Measurements from ENCODE around the gene LCN2.
"Not testable (repeated sequence)": the region's sequence is repeated elsewhere in the genome, so short reads cannot be mapped to it uniquely, and the experiment has no call there.

Gene LCN2

DNA sequence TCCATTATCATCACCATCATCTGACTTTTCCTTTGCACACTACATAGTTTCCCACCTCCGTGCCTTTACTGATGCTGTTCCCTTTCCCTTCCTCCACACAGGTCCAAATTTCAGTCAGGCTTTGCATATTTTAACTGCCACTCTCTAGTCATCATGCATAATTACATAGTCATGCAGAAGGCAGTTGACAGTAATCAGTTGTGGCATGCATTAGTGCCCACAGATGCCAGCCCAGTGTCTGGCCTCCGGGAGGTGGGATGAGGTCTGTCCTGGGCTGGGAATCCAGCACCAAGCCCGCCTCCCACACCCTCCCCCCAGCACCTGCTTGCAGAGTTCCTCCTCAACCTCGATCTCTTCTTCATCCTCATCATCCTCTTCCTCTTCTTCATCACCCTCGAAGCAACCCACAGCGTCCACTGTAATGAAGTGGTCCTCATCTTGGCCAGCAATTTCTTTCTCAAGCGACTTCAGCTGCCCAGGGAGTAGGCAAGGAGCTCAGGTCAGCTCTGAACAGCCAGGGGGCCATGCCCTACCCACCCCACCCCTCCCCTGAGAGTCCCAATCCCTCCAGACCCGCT is 19.6 kb downstream of the LCN2 start:
- DNase-seq (ENCODE audit: low spot score), result no peak

- DNase-seq (ENCODE audit: low spot score), result no peak
Measured at GRCh38 chr9:128169492-128169891, 20.2 kb downstream of the LCN2 start.

DNA sequence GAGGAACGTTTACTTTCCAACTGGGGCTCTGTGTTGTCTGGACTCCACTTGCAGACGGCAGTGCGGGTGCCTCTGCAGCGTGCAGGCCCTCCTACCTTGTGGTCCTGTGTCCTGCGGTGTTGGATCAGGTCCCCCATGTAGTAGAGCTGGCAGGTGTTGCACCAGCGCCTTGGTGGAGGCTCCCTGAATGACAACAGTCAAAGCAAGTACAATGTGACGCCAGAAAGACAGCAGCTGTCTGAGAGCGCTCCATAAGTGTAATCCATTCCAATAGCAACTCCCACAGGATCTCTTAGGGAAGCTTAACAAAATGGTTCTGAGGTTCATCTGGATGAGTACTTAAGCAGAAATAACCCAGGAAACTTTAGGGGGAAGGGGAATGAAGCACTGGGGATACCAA is 20.7 kb downstream of the LCN2 start:
- no peak for DNase-seq (ENCODE audit: low spot score)

- DNase-seq (ENCODE audit: low spot score), result no peak
Measured at GRCh38 chr9:128174062-128174461, 24.8 kb downstream of the LCN2 start.

DNA sequence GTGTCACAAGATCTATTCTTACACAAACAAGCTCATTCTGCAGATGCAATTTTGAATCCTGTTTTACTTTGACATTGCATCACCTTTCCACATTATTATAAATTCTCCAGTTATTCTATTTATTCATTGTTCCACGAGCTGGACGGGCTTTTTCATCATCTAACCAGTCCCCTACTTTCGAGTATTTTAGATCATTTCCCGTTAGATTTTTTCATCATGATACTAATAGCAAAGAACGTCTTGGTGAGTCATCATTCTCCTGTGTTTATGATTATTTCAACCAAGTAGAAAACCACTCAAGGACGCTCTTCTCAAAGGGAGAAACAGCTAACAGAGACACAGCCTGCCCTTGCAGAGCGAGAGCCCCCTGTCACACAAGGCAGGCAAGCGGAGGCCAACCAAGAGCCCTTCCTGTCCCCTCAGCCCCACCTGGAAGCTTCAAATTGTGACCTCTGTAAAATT is 25.9 kb downstream of the LCN2 start:
- DNase-seq (ENCODE audit: low spot score), result peak; percentile 48

- no peak for DNase-seq (ENCODE audit: low spot score)
Measured at GRCh38 chr9:128175726-128176125, 26.5 kb downstream of the LCN2 start.

DNA sequence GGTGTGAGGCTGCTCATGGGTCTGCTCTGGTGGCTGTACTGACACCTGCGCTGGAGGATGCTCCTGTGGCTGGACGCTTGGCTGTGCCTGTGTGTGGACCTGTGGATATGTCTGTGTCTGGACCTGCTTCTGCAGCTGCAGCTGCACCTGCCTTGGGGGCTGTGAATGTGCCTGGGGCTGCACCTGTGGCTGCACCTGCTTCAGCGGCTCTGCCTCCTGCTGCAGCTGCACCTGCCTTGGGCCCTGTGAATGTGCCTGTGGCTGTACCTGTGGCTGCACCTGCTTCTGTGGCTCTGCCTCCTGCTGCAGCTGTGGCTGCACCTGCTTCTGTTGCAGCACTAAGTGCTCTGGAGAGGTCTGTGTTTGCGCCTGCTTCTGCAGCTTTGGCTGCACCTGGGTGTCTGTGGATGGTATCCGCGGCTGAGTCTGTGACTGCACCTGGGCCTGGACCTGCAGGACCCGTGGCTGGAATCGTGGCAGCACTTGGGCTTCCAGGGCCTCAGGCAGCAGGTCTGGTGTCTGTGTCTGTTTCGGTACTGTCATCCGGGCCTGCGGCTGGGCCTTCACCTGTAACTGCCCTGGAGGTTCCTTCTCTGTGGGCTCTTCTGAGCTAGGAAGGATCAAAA is 29.7 kb downstream of the LCN2 start:
- no peak for DNase-seq (ENCODE audit: low spot score)

DNA sequence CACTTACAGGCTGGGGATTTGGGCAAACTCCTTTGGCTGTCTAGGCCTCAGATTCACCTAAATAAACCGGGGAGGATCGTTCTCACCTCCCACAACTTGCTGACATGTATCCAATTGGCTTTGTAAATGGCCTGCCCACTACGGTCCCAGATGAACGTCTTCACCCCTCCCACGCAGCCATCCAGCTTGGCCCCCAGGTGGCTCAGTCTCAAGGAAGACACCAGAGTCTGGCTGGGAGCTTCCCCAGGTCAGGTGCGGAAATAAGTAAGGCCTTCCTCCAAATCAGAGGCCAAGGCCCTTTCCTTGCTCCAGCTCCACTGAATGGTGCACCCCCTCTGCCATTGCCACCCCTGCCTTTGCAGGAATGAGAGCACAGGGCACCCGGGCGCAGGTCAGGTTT is 30.7 kb downstream of the LCN2 start:
- no peak for DNase-seq (ENCODE audit: low spot score)

DNA sequence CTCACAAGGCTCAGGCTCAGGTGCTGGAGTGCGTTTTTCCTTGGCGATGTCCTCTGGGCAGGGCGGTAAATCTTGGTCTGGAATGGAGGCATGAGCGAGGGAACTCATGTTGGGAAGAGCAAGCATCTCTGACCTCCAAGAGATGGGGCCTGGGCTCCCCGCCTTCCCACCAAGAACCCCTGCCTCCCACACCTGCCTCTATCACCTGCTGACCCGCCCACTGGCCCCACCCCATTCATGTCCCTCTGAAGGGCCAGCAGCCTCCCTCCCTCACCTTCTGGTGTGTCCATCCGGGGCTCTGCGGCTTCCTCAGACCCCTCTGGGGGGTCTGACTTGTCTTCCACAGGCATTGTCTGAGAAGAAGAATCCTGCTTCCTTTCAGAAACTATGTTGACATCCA is 31.2 kb downstream of the LCN2 start:
- no peak for DNase-seq (ENCODE audit: low spot score)

- not testable (repeated sequence) for DNase-seq (ENCODE audit: low spot score)
Measured at GRCh38 chr9:128181480-128181879, 32.2 kb downstream of the LCN2 start.

GRCh38 chr9:128182893-128183588 is 33.8 kb downstream of the LCN2 start:
- no peak for DNase-seq (ENCODE audit: low spot score)

- DNase-seq (ENCODE audit: low spot score), result no peak
Measured at GRCh38 chr9:128185979-128186965, 37.0 kb downstream of the LCN2 start.

DNA sequence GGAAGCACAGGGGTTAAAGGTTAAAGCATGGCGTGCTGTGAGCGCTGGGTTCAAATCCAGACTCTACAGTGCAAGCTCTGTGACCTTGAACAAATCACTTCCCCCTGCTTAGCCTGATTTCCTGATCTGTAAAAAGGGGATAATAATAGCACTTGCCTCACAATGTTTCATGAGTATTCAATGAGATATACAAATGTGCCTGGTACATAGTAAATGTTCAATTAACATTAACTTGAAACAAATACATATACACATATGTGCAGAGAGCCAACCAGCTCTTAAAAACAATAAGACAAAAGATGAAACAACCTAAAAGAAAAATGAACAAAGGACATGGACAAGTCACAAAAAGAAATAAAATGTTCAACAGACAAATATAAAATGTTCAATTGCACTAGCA is 38.1 kb downstream of the LCN2 start:
- DNase-seq (ENCODE audit: low spot score), result no peak

DNA sequence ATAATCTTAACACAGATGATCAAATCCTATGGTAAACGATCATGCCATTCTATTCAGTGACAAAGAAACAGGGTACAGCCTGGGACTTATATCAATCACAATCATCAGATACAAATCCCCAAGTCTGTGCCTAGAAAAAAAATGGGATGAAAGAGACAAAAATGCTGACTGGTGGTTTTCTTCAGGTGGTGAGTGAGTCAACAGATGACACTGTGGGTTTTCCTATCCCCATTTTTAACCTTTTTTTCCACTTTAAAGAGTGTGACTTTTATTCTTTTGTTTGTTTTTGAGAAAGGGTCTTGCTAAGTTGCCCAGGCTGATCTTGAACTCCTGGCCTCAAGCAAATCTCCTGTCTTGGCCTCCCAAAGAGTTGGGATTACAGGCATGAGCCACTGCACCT is 39.0 kb downstream of the LCN2 start:
- no peak for DNase-seq (ENCODE audit: low spot score)

- DNase-seq (ENCODE audit: low spot score), result no peak
Measured at GRCh38 chr9:128190013-128190412, 40.8 kb downstream of the LCN2 start.

DNA sequence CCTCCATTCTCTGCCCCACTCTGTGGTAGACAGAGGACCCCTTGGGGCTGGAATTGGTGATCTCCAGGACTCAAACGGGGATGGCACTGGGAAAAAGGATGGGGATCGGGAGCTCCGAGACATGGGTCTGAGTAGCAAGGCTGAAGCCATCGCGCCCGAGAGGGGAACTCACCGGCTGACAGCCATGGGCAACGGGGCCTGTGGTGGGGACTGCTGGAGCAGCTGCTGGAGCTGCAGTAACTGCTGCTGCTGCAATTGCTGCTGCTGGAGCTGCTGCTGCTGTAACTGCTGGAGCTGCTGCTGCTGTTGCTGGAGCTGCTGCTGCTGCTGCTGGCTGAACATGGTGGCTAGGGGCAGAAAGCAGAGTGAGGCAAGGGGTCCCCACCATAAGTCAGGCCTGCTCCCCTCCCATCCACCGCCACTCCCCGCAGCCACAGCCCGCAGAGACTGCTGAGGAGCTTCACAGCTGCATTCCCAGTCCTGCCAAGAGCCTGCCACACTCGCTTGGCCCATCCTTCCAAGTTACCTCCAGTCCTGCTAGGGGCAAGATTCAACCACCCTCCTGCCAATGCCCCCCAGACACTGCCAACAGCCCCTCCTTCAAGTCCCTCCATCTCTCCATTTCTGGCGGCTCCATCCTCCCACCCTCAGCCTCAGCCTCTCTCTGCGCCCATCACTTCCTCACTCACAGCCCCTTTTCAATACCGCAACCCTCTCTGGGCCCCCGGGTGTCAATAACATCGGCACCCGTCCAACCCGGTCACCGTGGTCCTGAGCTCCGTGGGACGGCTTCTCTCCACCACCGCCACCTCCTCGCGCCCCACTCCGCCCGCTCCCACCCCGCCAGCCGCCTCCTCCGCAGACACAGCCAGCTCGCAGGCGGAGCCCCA is 41.5 kb downstream of the LCN2 start:
- no peak for DNase-seq (ENCODE audit: low spot score)

DNA sequence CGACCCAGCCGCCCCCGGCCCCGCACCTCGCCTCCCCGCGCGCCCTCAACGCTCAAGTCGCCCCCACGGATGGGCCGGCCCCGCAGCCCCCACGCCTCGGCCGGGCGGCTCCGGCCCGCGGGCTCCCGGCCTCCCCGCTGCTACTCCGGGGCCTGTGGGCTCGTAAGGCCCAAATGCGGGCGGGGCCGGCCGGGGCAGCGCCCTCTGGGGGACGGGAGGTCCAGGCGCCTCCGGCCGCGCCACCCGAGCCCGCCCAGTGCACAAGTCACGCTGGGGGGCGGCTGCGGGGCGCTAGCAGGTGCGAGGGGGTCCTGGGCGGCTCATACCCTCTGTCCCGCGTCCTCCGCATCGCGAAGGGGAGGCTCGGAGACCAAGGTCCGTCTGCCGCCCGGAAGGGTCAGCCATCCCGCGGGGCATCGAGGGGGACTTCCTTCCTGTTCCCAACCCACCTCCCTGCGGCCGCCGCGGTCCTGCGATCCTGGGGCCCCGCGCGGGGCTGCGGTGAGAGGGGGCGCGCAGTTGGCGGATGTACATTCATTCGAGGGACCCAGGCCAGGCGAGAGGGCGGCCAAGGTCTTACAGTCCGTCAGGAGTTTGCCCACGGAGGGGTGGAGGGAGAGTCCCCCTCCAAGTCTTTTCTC is 42.3 kb downstream of the LCN2 start, which contains the start of gene CIZ1:
TSS of gene CIZ1 (minus strand) at position 167 of the 641 bp plus-strand sequence. CDS start 715 bp downstream, outside the sequence.
- peak; percentile 92 for DNase-seq (ENCODE audit: low spot score)

DNA sequence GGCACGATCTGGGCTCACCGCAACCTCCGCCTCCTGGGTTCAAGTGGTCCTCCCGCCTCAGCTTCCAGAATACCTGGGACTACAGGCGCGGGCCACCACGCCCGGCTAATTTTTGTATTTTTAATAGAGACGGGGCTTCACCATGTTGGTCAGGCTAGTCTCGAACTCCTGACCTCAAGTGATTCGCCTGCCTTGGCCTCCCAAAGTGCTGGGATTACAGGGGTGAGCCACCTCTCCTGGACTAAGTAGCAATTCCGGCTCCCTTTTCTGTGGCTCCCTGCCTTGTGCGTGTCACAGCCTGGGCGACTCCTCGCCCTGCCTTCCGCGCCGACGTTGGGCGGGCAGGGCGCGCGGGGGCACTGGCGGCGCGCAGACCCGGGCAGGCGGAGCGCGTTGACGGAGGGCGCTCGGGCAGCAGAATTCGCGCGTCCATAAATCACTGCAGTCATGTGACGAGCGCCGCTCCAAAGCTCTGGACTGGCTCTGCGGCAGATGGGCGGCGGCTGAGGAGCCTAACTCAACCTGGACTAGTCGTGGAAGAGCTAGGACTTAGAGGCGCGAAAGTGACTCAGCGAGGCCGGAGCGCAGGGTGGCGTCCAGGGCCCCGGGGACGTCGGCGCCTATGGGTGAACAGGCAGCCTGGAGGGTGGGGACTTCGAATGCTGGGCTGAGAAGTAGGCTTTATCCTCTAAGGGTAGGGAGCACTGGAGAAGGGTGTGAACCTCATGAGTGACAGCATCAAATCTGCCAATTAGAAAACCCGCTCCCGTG is 43.5 kb downstream of the LCN2 start:
- peak; percentile 64 for DNase-seq (ENCODE audit: low spot score)

DNA sequence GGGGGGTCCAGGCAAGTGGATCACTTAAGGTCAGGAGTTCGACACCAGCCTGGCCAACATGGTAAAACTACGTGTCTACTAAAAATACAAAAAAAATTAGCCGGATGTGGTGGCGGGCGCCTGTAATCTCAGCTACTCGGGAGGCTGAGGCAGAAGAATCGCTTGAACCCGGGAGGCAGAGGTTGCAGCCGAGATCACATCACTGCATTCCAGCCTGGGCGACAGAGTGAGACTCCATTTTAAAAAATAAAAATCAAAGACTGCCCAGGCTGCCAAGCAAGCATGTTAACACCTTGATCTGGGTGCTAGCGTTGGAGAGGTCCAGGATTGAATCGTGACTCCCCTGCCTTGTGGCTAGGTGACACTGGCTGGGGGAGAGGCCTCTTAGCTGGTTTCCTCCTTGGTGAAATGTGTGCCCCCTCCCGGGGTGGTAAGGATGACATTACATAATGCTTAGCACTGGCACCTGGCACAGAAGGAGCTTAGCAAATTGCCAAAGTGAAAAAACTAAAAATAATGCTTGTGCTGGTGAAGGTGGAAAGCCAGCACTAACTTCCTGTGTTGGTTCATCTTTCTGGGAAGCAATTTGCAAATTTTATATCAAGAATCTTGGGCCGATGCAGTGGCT is 44.3 kb downstream of the LCN2 start:
- no peak for DNase-seq (ENCODE audit: low spot score)

Measured in hepatic stellate cell (primary cell).